HG02943 (cell line): Measurements from ENCODE around the gene COLGALT1.
"Not testable (repeated sequence)": the region's sequence is repeated elsewhere in the genome, so short reads cannot be mapped to it uniquely, and the experiment has no call there.

Experiments
- ATAC-seq: cut with Tn5 transposase; IDR thresholded peaks from one replicate; pipeline ENCODE4 v1.9.1; 2021; ENCODE audit warnings: mild to moderate bottlenecking, low read depth, moderate library complexity; ENCODE audit not compliant: unreplicated experiment

The COLGALT1 gene

GRCh38 chr19:17532116-17532515 lies 23.3 kb upstream of the COLGALT1 start:
- no peak for ATAC-seq

GRCh38 chr19:17532557-17532956 lies 22.9 kb upstream of the COLGALT1 start:
- ATAC-seq, result no peak

GRCh38 chr19:17534767-17535166 lies 20.7 kb upstream of the COLGALT1 start:
- no peak for ATAC-seq

- ATAC-seq, result no peak
Measured at GRCh38 chr19:17536955-17537354, 18.5 kb upstream of the COLGALT1 start.

- no peak for ATAC-seq
Measured at GRCh38 chr19:17538684-17539237, 16.7 kb upstream of the COLGALT1 start.

- ATAC-seq, result no peak
Measured at GRCh38 chr19:17539238-17540117, 16.0 kb upstream of the COLGALT1 start.

- no peak for ATAC-seq
Measured at GRCh38 chr19:17540174-17540573, 15.3 kb upstream of the COLGALT1 start.

GRCh38 chr19:17541184-17541759 lies 14.2 kb upstream of the COLGALT1 start:
- ATAC-seq, result no peak

GRCh38 chr19:17542042-17542441 lies 13.4 kb upstream of the COLGALT1 start:
- no peak for ATAC-seq

GRCh38 chr19:17542793-17543582 lies 12.5 kb upstream of the COLGALT1 start:
- ATAC-seq, result no peak

- ATAC-seq, result no peak
Measured at GRCh38 chr19:17543986-17544385, 11.5 kb upstream of the COLGALT1 start.

GRCh38 chr19:17544418-17544817 lies 11.0 kb upstream of the COLGALT1 start:
- ATAC-seq, result no peak

GRCh38 chr19:17548145-17548544 lies 7.3 kb upstream of the COLGALT1 start:
- ATAC-seq, result no peak

- no peak for ATAC-seq
Measured at GRCh38 chr19:17549085-17549740, 6.2 kb upstream of the COLGALT1 start.

GRCh38 chr19:17550076-17550667 lies 5.3 kb upstream of the COLGALT1 start:
- no peak for ATAC-seq

GRCh38 chr19:17552735-17553134 lies 2.7 kb upstream of the COLGALT1 start:
- ATAC-seq, result not testable (repeated sequence)

- ATAC-seq, result no peak
Measured at GRCh38 chr19:17553256-17553655, 2.2 kb upstream of the COLGALT1 start.

GRCh38 chr19:17554968-17555479 lies 425 bp upstream of the COLGALT1 start:
- no peak for ATAC-seq

GRCh38 chr19:17555929-17556813 lies 722 bp downstream of the COLGALT1 start:
- ATAC-seq, result peak; percentile 22
